Endothelial cell of umbilical vein (primary cell): ENCODE results near the gene KRT17. TPM values are rescaled to one million over a fixed set of nuclear protein-coding genes. Genes with fewer than 3 reads are reported as not detected.

ENCODE experiments used
- BruUV-seq: library from RNA; stranded (reverse); fragments of 400-500 nt; replicated peaks from 2 replicates; lab custom pipeline; 2021; lab: Mats Ljungman, UMichigan
- CTCF ChIA-PET: fragments of 300-600, 350-600 bp; sonication (Branson Sonifier 250); formaldehyde crosslinking; loops from one replicate; lab custom pipeline; 2021; ENCODE audit warnings: antibody characterized with exemption, inconsistent platforms; lab: Charles Lee
- POLR2A ChIA-PET: fragments of 300-600, 350-600 bp; sonication (Branson Sonifier 250); formaldehyde crosslinking; loops from one replicate; lab custom pipeline; 2021; ENCODE audit warnings: antibody characterized with exemption, inconsistent platforms; lab: Charles Lee
- DNase-seq: peaks from one replicate; pipeline ENCODE4 v3.0.0-alpha.2; 2011; ENCODE audit warnings: low read depth, low spot score
- FAIRE-seq: peaks from 2 replicates; lab custom pipeline; 2011; peaks lifted over from hg19 to GRCh38; lab: Jason Lieb, UNC
- H2AFZ ChIP-seq: 2 replicates; pipeline ENCODE4 v1.6.0; 2012; ENCODE audit warnings: low read depth, low read length, control low read depth, inconsistent platforms
- H3K27ac ChIP-seq: 2 replicates; pipeline ENCODE4 v1.5.1; 2011; ENCODE audit warnings: low read depth, mild to moderate bottlenecking, control low read depth, low read length, moderate library complexity; ENCODE audit not compliant: insufficient read depth
- H3K27me3 ChIP-seq, 2 experiments: 2 replicates each; pipeline versions ENCODE4 v1.6.0 to v1.6.1; 2011; ENCODE audit warnings: low read length in 2 of 2, mixed read lengths in 1 of 2; ENCODE audit not compliant: control insufficient read depth in 2 of 2, insufficient read depth in 2 of 2
- H3K36me3 ChIP-seq, 2 experiments: 2 replicates in 1 of 2; 3 replicates in 1 of 2; pipeline ENCODE4 v1.5.1; 2011; ENCODE audit warnings: low read length in 2 of 2, mild to moderate bottlenecking in 1 of 2, moderate library complexity in 1 of 2; ENCODE audit not compliant: control insufficient read depth in 2 of 2, insufficient read depth in 2 of 2; ENCODE audit errors: extremely low read depth in 1 of 2
- H3K4me1 ChIP-seq: 3 replicates; pipeline ENCODE4 v1.5.1; 2011; ENCODE audit warnings: mild to moderate bottlenecking, low read length; ENCODE audit not compliant: control insufficient read depth, insufficient read depth; ENCODE audit errors: extremely low read depth
- H3K4me2 ChIP-seq: 2 replicates; pipeline ENCODE4 v1.6.1; 2011; ENCODE audit warnings: low read length, control low read depth, mixed read lengths; ENCODE audit not compliant: insufficient read depth
- H3K4me3 ChIP-seq, 3 experiments: fragments of 200-600 bp in 1 of 3; sonication (generic), shearing (Covaris generic) in 1 of 3; replicated peaks in 1 of 3; 2 replicates each; pipeline ENCODE4 v1.5.1; 2011 to 2016; ENCODE audit warnings: control low read depth in 3 of 3, low read length in 3 of 3, mild to moderate bottlenecking in 2 of 3, inconsistent platforms in 1 of 3, low read depth in 1 of 3, moderate library complexity in 1 of 3; ENCODE audit not compliant: insufficient read depth in 1 of 3
- H3K79me2 ChIP-seq: 2 replicates; pipeline ENCODE4 v1.6.0; 2012; ENCODE audit warnings: low read length, inconsistent platforms; ENCODE audit not compliant: control insufficient read depth, insufficient read depth
- H3K9ac ChIP-seq: replicated peaks from 2 replicates; pipeline ENCODE3; 2011; ENCODE audit warnings: low read length, control low read depth; ENCODE audit not compliant: insufficient read depth; ENCODE audit errors: extremely low read depth
- H3K9me1 ChIP-seq: replicated peaks from 3 replicates; pipeline ENCODE4 v1.6.0; 2011; ENCODE audit warnings: mild to moderate bottlenecking, low read length; ENCODE audit not compliant: control insufficient read depth, insufficient read depth; ENCODE audit errors: extremely low read depth
- H3K9me3 ChIP-seq: replicated peaks from 2 replicates; pipeline ENCODE4 v1.5.1; 2012; ENCODE audit warnings: low read length, inconsistent platforms; ENCODE audit not compliant: control insufficient read depth, insufficient read depth
- H4K20me1 ChIP-seq: replicated peaks from 2 replicates; pipeline ENCODE3; 2011; ENCODE audit warnings: mild to moderate bottlenecking, low read length; ENCODE audit not compliant: control insufficient read depth, insufficient read depth; ENCODE audit errors: extremely low read depth
- EZH2 ChIP-seq: IDR thresholded peaks from 2 replicates; pipeline ENCODE4 v1.6.1; 2012; ENCODE audit warnings: borderline replicate concordance, low read depth, mild to moderate bottlenecking, moderate library complexity, low read length, inconsistent platforms; ENCODE audit not compliant: severe bottlenecking
- FOS ChIP-seq: IDR thresholded peaks from 2 replicates; pipeline ENCODE4 v1.6.1; 2011; ENCODE audit warnings: mild to moderate bottlenecking, low read length, moderate library complexity, borderline replicate concordance; ENCODE audit not compliant: insufficient read depth
- GATA2 ChIP-seq: IDR thresholded peaks from 2 replicates; pipeline ENCODE4 v1.7.0; 2011; ENCODE audit warnings: low read depth, mild to moderate bottlenecking, moderate library complexity, mixed read lengths, low read length; ENCODE audit not compliant: insufficient read length, insufficient read depth
- JUN ChIP-seq: IDR thresholded peaks from 2 replicates; pipeline ENCODE4 v1.6.1; 2011; ENCODE audit warnings: borderline replicate concordance, low read depth; ENCODE audit not compliant: insufficient read length, insufficient read depth
- MYC ChIP-seq: IDR thresholded peaks from one replicate; pipeline ENCODE4 v1.6.1; 2011; ENCODE audit warnings: mild to moderate bottlenecking, low read depth, low read length
- POLR2A ChIP-seq: IDR thresholded peaks from 2 replicates; pipeline ENCODE4 v1.6.1; 2012; ENCODE audit warnings: low read depth, mild to moderate bottlenecking, control low read depth, low read length
- POLR2AphosphoS5 ChIP-seq: IDR thresholded peaks from 2 replicates; pipeline ENCODE4 v1.6.1; 2012; ENCODE audit warnings: low read depth, mild to moderate bottlenecking, control low read depth, low read length, moderate library complexity; ENCODE audit not compliant: insufficient read depth
- dilution Hi-C: fragments of 300-500 bp; cut with MboI; formaldehyde crosslinking; loops from one replicate; pipeline ENCODE4 v1.15.0; 2019; ENCODE audit warnings: low sequenced_read_pairs; ENCODE audit not compliant: extremely low pct_ligation_motif_present
- intact Hi-C: fragments of 100-400 bp; cut with micrococcal nuclease; formaldehyde crosslinking; loops from one replicate; pipeline ENCODE4 v1.10.0; 2022
- polyA plus RNA-seq, 4 experiments: library from polyadenylated mRNA; depleted of rRNA in 3 of 4; stranded (reverse) in 3 of 4; unstranded in 1 of 4; fragments of >200 nt; gene quantifications; 2 replicates each; pipeline versions ENCODE4 v1.2.1 to v1.2.3, GENCODE V29; 2011 to 2012; ENCODE audit warnings: missing spikeins in 1 of 4
- total RNA-seq: library from RNA; stranded (reverse); gene quantifications from 2 replicates; pipeline ENCODE4 v1.2.3, GENCODE V29; 2021
- TF ChIP-seq, protein P1 (sequence below): IDR thresholded peaks from 2 replicates; pipeline ENCODE4 v1.6.1; 2011; ENCODE audit not compliant: insufficient read depth, insufficient read length
- TF ChIP-seq, protein P2 (sequence below), 2 donors: IDR thresholded peaks; 1 replicate in 1 of 2; 2 replicates in 1 of 2; pipeline ENCODE4 v1.5.1; 2011; ENCODE audit warnings: low read length in 2 of 2, mild to moderate bottlenecking in 2 of 2, moderate library complexity in 2 of 2, control low read depth in 1 of 2, inconsistent platforms in 1 of 2, low read depth in 1 of 2; ENCODE audit not compliant: insufficient read depth in 1 of 2; ENCODE audit errors: extremely low read depth in 1 of 2

KRT17 gene
- total and polyA plus RNA-seq, 2 donors (not counting 3 experiments of a cell fraction or from before 2014, with no cell fraction given) = 0.83 to 1.6 TPM

DNA sequence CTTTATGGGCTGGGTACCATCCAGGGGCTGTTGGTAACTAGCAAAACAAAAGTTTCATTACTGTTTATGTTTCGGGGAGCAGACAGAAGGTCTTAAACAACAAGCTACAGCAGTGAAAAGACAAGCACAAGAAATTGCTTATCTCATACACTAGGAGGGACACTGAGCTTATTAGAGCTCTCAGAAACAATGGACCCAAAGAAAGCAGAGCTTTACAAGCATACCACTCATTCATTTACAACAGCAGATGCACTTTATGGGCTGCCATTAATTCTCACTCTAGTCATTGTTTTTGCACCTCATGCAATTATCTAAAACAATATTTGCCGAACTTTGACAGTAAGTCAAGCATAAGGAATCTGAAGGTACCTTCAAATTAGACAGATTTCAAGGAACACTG lies 21.9 kb downstream of the KRT17 start:
- FAIRE-seq (no peak), DNase-seq (no peak)
- no peaks in the 10 kb centered on the region for H3K4me1 ChIP-seq
- TF ChIP-seq MYC (no peak), FOS (no peak), POLR2A (no peak)
- TF ChIP-seq, protein P1, sequence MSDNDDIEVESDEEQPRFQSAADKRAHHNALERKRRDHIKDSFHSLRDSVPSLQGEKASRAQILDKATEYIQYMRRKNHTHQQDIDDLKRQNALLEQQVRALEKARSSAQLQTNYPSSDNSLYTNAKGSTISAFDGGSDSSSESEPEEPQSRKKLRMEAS = no peak
- TF ChIP-seq, protein P2, sequence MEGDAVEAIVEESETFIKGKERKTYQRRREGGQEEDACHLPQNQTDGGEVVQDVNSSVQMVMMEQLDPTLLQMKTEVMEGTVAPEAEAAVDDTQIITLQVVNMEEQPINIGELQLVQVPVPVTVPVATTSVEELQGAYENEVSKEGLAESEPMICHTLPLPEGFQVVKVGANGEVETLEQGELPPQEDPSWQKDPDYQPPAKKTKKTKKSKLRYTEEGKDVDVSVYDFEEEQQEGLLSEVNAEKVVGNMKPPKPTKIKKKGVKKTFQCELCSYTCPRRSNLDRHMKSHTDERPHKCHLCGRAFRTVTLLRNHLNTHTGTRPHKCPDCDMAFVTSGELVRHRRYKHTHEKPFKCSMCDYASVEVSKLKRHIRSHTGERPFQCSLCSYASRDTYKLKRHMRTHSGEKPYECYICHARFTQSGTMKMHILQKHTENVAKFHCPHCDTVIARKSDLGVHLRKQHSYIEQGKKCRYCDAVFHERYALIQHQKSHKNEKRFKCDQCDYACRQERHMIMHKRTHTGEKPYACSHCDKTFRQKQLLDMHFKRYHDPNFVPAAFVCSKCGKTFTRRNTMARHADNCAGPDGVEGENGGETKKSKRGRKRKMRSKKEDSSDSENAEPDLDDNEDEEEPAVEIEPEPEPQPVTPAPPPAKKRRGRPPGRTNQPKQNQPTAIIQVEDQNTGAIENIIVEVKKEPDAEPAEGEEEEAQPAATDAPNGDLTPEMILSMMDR (IDR thresholded peaks at IDR 0.05; ENCODE audit: extremely low read depth in 1 of 2, insufficient read depth in 1 of 2, low read depth in 1 of 2, low read length in 2 of 2) = no peak
- no peaks in the 10 kb centered on the region for H4K20me1 ChIP-seq
- dilution Hi-C loops (no loop called here), intact Hi-C loops (no loop called here)
- H3K27me3 ChIP-seq = peaks cover 7 to 11% of the 10 kb centered on the region in 2 experiments
- H3K4me2 ChIP-seq = no peak overlapping the region
- H3K9me3 ChIP-seq = no peaks in the 10 kb centered on the region
- ChIA-PET POLR2A (no interaction called here), CTCF (interaction anchor here (0.7 to 1.8 kb wide), 5 partner anchors 11 to 53 kb away, joined by 3 to 7 read pairs (median 4); no protein-coding TSS in a partner anchor)
- no peaks in the 10 kb centered on the region for H3K36me3 ChIP-seq
- no peak overlapping the region for H3K9ac ChIP-seq
- H3K27ac ChIP-seq = no peak overlapping the region
- no TSS peak for BruUV-seq
- H3K79me2 ChIP-seq = no peaks in the 10 kb centered on the region
- H3K9me1 ChIP-seq = no peaks in the 10 kb centered on the region
- H3K4me3 ChIP-seq = no peak overlapping the region
- H2AFZ ChIP-seq = no peak overlapping the region

DNA sequence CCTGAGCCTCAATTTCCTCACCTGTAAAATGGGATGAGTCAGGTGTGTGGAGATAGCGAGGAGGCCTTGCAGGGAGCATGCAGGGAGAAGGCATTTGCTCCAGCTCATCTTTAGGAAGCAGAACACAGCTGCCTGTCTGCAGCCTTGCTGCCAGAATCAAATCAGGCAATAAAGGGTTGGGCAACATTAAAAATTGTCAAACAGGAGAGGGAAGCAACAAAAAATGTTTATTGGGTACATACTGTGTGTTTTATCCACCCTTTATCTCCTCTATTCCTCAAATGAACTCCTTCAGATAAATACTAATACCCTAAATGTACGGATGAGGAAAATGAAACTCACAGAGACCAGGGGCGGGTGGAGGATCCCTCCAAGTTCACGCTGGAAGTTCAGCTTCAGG lies 24.1 kb downstream of the KRT17 start:
- H3K9me3 ChIP-seq = no peaks in the 10 kb centered on the region
- TF ChIP-seq FOS = no peak
- no peak for TF ChIP-seq EZH2
- no peak for TF ChIP-seq MYC
- TF ChIP-seq, protein P2 (IDR thresholded peaks at IDR 0.05; ENCODE audit: extremely low read depth in 1 of 2, insufficient read depth in 1 of 2, low read depth in 1 of 2, low read length in 2 of 2) = no peak
- no peak for TF ChIP-seq GATA2
- TF ChIP-seq POLR2AphosphoS5 = no peak
- TF ChIP-seq, protein P1 = no peak
- no peak for TF ChIP-seq POLR2A
- TF ChIP-seq JUN = no peak
- H3K4me1 ChIP-seq = no peaks in the 10 kb centered on the region
- H3K9me1 ChIP-seq = no peaks in the 10 kb centered on the region
- BruUV-seq = no TSS peak
- no peak overlapping the region for H3K4me3 ChIP-seq
- no peak overlapping the region for H3K4me2 ChIP-seq
- no peaks in the 10 kb centered on the region for H3K79me2 ChIP-seq
- no peaks in the 10 kb centered on the region for H4K20me1 ChIP-seq
- peaks cover 7 to 11% of the 10 kb centered on the region in 2 experiments for H3K27me3 ChIP-seq
- intact Hi-C loops (no loop called here), dilution Hi-C loops (no loop called here)
- H2AFZ ChIP-seq = no peak overlapping the region
- ChIA-PET CTCF (interaction anchor here (1.1 to 1.7 kb wide), 2 partner anchors 21 to 51 kb away, joined by 3 to 5 read pairs; no protein-coding TSS in a partner anchor), POLR2A (no interaction called here)
- no peak overlapping the region for H3K9ac ChIP-seq
- no peaks in the 10 kb centered on the region for H3K36me3 ChIP-seq
- no peak overlapping the region for H3K27ac ChIP-seq
- FAIRE-seq (no peak), DNase-seq (no peak)
